GM19035 (cell line): ENCODE results near the gene HENMT1.

Source experiments
- ATAC-seq: cut with Tn5 transposase; IDR thresholded peaks from one replicate; pipeline ENCODE4 v1.9.1; 2021; ENCODE audit not compliant: unreplicated experiment

The HENMT1 gene

DNA sequence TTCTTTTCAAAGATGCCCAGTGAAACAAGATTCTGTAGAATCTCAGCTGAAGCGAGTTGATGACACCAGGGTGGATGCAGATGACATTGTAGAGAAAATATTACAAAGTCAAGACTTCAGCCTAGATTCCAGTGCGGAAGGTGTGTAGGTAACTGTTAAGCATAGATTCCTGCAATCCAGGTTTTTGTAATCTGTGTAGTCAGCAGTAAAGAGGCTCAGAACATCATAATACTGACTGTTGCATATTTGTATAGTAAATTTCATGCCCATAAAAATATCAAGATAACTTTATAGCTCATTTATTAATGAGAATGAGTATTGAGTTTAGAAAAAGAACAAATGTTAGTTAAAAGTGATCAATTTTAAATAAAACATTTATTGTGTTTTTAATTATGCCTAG, 32.2 kb downstream of the HENMT1 start:
- no peak for ATAC-seq

DNA sequence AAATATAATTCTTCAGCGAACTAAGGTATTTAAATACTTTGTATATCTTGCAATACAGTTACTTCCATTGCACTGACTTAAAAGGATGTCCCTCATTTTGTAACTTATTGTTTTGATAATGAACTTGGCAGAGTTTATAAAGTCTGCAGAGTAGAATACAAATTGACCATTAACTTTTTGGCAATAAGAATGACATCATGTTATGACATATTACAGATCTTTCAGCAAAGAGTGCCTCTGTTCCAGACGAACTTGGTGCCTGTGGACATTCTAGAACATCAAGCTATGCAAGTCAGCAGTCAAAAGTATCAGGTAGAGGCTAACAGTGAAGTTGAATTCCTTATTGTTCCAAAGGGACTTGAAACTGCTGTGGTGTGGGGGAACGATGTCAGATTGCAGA, 32.9 kb downstream of the HENMT1 start:
- ATAC-seq, result no peak

- ATAC-seq, result no peak
Observed at GRCh38 chr1:108627256-108627655, 33.6 kb downstream of the HENMT1 start.

GRCh38 chr1:108624069-108624468, 36.8 kb downstream of the HENMT1 start:
- no peak for ATAC-seq

DNA sequence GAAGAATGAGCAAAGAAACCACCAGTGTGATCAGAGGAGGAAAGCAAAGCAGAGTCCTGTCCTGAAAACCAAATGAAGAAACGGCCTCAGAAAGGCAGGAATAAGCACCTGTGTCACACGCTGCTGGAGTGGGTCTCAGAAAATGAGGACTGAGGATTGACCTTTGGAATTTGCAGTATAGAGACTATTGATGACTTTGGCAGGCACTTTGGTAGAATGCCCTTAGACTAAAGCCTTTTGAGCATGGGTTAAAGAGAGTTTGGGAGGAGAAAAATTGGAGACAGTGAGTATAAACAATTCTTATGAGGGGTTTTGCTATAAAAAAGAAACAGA, 43.2 kb downstream of the HENMT1 start:
- no peak for ATAC-seq

- no peak for ATAC-seq
Observed at GRCh38 chr1:108617008-108617723, 43.7 kb downstream of the HENMT1 start.

DNA sequence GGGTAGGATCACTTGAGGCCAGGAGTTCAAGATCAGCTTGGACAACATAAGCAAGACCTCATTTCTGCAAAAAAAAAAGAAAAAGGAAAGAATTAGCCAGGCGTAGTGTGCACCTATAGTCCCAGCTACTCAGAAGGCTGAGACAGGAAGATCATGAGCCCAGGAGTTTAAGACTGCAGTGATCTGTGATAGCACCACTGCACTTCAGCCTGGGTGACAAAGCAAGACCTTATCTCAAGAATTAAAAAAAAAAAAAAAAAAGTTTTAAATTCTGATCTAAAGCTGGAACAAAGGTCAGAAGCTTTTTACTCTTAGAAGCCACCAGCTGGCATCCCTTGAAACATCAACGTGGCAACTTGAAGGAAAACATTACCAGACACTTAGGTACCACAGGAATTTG, 45.3 kb downstream of the HENMT1 start:
- no peak for ATAC-seq

DNA sequence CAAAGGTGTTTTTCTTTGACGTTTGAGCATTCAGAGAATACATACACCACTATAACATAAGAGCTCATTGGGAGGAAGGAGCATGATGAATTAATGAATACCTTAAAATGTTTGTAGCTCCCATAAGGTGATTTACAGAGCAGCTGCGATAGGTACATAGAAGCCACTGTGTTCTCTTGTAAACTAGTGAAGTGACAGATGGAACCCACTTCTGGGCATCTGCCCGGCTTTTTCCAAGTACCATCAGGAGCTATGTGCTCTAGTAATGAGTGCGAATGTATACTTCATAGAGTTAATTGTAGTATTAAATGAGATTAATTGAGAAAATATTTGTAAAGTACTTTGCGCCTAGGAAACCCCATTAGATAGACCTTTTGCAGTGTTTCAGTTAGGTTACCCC, 48.4 kb downstream of the HENMT1 start:
- no peak for ATAC-seq

DNA sequence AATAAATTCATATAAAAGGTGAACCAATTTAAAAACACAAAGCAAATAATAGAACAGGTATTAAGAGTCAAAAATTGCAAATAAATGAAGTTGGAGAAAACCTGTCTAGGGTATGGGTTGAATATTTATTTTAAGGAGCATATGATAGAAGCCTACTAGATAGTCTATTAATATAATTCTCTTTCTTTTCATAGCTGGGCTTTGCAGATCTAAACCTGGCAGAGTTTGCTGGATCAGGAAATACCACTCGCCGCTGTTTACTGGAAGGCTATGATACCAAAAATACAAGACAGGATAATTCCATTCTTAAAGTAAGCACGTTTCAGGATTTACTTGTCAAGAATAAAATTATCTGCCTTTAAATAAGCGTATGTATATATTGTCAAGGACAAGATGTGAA, 48.9 kb downstream of the HENMT1 start:
- ATAC-seq, result no peak

DNA sequence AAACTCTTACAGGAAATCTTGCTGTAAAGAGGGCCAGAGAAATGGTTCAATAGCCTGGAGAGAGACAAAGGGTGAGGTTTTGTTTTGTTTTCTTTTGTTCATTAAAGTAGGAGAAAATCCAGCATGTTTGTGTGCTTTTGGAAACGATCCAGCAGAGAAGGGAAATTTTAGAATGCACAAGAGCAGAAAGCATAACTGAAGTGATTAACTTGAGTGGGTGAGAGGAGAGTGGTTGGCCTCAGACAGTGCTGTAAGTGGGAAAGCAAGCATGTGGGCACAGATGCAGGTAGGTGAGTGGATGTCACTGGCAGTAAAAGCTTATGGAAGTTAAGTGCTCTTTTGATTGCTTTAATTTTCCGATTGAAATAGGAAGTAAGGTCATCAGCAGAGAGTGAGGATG, 50.8 kb downstream of the HENMT1 start:
- no peak for ATAC-seq

DNA sequence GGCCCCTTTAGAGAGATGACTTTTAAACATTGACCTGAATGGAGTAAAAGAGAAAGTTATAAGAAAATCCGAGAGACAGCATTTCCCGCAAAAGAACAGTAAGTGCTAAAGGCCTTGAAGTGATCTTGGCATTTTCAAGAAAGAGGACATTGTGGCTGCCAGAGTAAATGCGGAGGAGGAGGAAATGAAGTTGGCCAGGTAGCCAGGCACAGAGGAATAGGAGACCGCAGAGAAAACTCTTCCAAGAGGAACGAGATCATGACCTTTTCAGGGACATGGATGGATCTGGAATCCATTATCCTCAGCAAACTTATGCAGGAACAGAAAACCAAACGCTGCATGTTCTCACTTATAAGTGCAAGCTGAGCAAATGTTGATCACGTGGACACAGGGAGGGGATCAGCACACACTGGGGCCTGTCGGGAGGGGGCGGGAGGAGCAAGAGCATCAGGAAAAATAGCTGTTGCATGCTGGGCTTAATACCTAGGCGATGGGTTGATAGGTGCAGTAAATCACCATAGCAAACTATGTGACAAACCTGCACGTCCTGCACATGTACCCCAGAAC, 51.3 kb downstream of the HENMT1 start:
- ATAC-seq, result no peak

DNA sequence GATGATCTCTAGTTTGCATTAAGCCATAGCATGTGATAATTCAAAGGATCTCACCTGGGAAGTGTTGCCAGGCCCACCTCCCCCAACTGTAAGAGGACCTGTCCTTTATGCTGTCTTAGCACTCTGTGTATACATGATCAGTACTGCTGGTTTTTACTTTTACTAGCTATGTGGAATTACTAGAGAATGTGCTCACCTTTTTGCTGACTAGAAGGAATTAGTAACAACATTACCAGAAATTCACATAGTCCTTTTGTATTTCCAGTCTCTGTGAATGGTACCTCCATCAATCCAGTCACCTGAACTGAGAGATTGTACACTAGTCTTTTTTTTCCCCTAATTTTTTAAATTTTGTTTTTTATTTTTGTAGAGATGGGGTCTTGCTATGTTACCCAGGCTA, 54.4 kb downstream of the HENMT1 start:
- ATAC-seq, result no peak

- ATAC-seq, result no peak
Observed at GRCh38 chr1:108605633-108606032, 55.3 kb downstream of the HENMT1 start.

- ATAC-seq, result no peak
Observed at GRCh38 chr1:108601708-108602410, 59.0 kb downstream of the HENMT1 start.

GRCh38 chr1:108600504-108600903, 60.4 kb downstream of the HENMT1 start:
- no peak for ATAC-seq

GRCh38 chr1:108598340-108598739, 62.6 kb downstream of the HENMT1 start:
- ATAC-seq, result no peak
